HEK293 (cell line): ENCODE results near the gene PC.

Experiments
- CTCF ChIA-PET: fragments of 350-600 bp; formaldehyde crosslinking; extraction: SDS; loops from one replicate; lab custom pipeline; 2021; ENCODE audit warnings: antibody characterized with exemption; lab: Yijun Ruan, JAX
- POLR2A ChIA-PET: fragments of 300-600 bp; formaldehyde crosslinking; extraction: SDS; loops from one replicate; lab custom pipeline; 2020; ENCODE audit warnings: antibody characterized with exemption, inconsistent platforms; lab: Yijun Ruan, JAX
- H3K27ac ChIP-seq: fragments of 200-500 bp; sonication (Bioruptor generic); 2 replicates; pipeline ENCODE4 v1.5.1; 2014; ENCODE audit warnings: low read depth, low read length, control low read depth, inconsistent platforms; ENCODE audit errors: extremely low read depth
- H3K36me3 ChIP-seq, 2 experiments: fragments of 200-500 bp in 1 of 2; sonication (Bioruptor generic) in 1 of 2; 1 replicate in 1 of 2; 2 replicates in 1 of 2; pipeline ENCODE4 v1.5.1; 2014 to 2017; ENCODE audit warnings: inconsistent platforms in 2 of 2, low read length in 2 of 2; ENCODE audit not compliant: control insufficient read depth in 2 of 2, insufficient read depth in 1 of 2
- H3K4me1 ChIP-seq: fragments of 200-500 bp; sonication (Bioruptor generic); 2 replicates; pipeline ENCODE4 v1.5.1; 2014; ENCODE audit warnings: mild to moderate bottlenecking, low read length, inconsistent platforms; ENCODE audit not compliant: control insufficient read depth, insufficient read depth
- H3K4me3 ChIP-seq: 2 replicates; pipeline ENCODE4 v1.5.1; 2011; ENCODE audit warnings: low read depth, mild to moderate bottlenecking, control low read depth, low read length, moderate library complexity
- H3K9me3 ChIP-seq: fragments of 200-500 bp; sonication (Bioruptor generic); 2 replicates; pipeline ENCODE4 v1.5.1; 2014; ENCODE audit warnings: low read depth, low read length, inconsistent platforms; ENCODE audit not compliant: control insufficient read depth, insufficient read depth
- BCL11B ChIP-seq: fragments of 450-650 bp; formaldehyde crosslinking; IDR thresholded peaks from 2 replicates; pipeline ENCODE4 v1.5.1; 2016; ENCODE audit warnings: low read depth, missing biosample characterization, missing genetic modification characterization
- IKZF3 ChIP-seq: fragments of 450-650 bp; IDR thresholded peaks from 2 replicates; pipeline ENCODE4 v1.5.0; 2018; ENCODE audit warnings: missing biosample characterization, mild to moderate bottlenecking, missing genetic modification characterization, moderate library complexity
- KLF1 ChIP-seq: fragments of 450-650 bp; formaldehyde crosslinking; IDR thresholded peaks from 2 replicates; pipeline ENCODE4 v1.5.1; 2016; ENCODE audit warnings: missing biosample characterization, missing genetic modification characterization
- KLF16 ChIP-seq: fragments of 450-650 bp; formaldehyde crosslinking; IDR thresholded peaks from 2 replicates; pipeline ENCODE4 v1.5.1; 2017; ENCODE audit warnings: missing biosample characterization, missing genetic modification characterization
- KLF7 ChIP-seq: fragments of 450-650 bp; formaldehyde crosslinking; IDR thresholded peaks from 2 replicates; pipeline ENCODE4 v1.5.1; 2016; ENCODE audit warnings: missing biosample characterization, missing genetic modification characterization, borderline replicate concordance
- KLF8 ChIP-seq: fragments of 450-650 bp; formaldehyde crosslinking; IDR thresholded peaks from 2 replicates; pipeline ENCODE4 v1.5.1; 2016; ENCODE audit warnings: missing biosample characterization, missing genetic modification characterization
- ZFP37 ChIP-seq: fragments of 450-650 bp; formaldehyde crosslinking; IDR thresholded peaks from 2 replicates; pipeline ENCODE4 v1.5.1; 2016; ENCODE audit warnings: missing biosample characterization, missing genetic modification characterization
- ZNF2 ChIP-seq: fragments of 450-650 bp; formaldehyde crosslinking; IDR thresholded peaks from 2 replicates; pipeline ENCODE4 v1.5.1; 2016; ENCODE audit warnings: missing biosample characterization, missing genetic modification characterization
- ZNF214 ChIP-seq: fragments of 450-650 bp; formaldehyde crosslinking; IDR thresholded peaks from 2 replicates; pipeline ENCODE4 v1.5.1; 2017; ENCODE audit warnings: missing biosample characterization, mild to moderate bottlenecking, missing genetic modification characterization, borderline replicate concordance
- ZNF221 ChIP-seq: fragments of 450-650 bp; formaldehyde crosslinking; IDR thresholded peaks from 2 replicates; pipeline ENCODE4 v1.5.1; 2017; ENCODE audit warnings: missing biosample characterization, missing genetic modification characterization, borderline replicate concordance
- ZNF366 ChIP-seq: fragments of 450-650 bp; formaldehyde crosslinking; conservative IDR thresholded peaks from 2 replicates; pipeline ENCODE4 v1.5.1; 2016; ENCODE audit warnings: missing biosample characterization, missing genetic modification characterization
- ZNF560 ChIP-seq: fragments of 450-650 bp; formaldehyde crosslinking; IDR thresholded peaks from 2 replicates; pipeline ENCODE4 v1.5.1; 2017; ENCODE audit warnings: missing biosample characterization, missing genetic modification characterization, borderline replicate concordance
- ZNF621 ChIP-seq: fragments of 450-650 bp; formaldehyde crosslinking; IDR thresholded peaks from 2 replicates; pipeline ENCODE4 v1.5.1; 2017; ENCODE audit warnings: missing biosample characterization, missing genetic modification characterization
- ZNF747 ChIP-seq: fragments of 450-650 bp; formaldehyde crosslinking; IDR thresholded peaks from 2 replicates; pipeline ENCODE4 v1.5.1; 2016; ENCODE audit warnings: missing biosample characterization, missing genetic modification characterization
- ZNF768 ChIP-seq: fragments of 450-650 bp; formaldehyde crosslinking; IDR thresholded peaks from 2 replicates; pipeline ENCODE4 v1.5.1; 2018; ENCODE audit warnings: missing biosample characterization, mild to moderate bottlenecking, missing genetic modification characterization
- TF ChIP-seq, protein P1 (sequence below): fragments of 450-650 bp; formaldehyde crosslinking; IDR thresholded peaks from 2 replicates; pipeline ENCODE4 v1.5.1; 2016; ENCODE audit warnings: missing biosample characterization, missing genetic modification characterization

The PC gene

DNA sequence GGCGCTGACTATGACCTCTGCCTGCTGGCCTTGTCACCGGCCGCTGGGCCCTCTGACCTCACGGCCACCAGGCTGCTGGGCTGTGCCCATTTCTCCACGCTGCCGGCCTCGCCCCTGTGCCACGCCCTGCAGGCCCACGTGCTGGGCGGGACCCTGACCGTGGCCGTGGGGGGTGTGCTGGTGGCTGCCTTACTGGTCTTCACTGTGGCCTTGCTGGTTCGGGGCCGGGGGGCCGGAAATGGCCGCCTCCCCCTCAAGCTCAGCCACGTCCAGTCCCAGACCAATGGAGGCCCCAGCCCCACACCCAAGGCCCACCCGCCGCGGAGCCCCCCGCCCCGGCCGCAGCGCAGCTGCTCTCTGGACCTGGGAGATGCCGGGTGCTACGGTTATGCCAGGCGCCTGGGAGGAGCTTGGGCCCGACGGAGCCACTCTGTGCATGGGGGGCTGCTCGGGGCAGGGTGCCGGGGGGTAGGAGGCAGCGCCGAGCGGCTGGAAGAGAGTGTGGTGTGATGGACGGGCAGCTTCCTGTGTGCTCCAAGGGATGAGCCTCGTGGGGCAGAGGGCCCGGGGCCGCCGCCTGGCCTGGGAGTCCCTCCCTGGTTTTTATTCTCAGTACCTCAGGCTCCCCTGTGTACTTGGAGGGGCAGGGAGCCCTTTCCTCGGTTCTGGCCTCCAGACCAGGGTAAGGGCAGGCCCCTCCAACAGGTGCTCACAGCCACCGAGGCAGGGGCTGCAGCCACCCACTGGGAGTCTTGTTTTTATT, 98.3 kb downstream of the PC start:
- no peaks in the 10 kb centered on the region for H3K9me3 ChIP-seq
- peak; percentile 79; the same call in 1 of the 2 replicates for TF ChIP-seq KLF8 (tag by site-specific recombination)
- peak; percentile 93 for TF ChIP-seq KLF1 (tag by site-specific recombination)
- TF ChIP-seq ZFP37 (tag by site-specific recombination): no peak
- TF ChIP-seq, all 188 proteins: peak for 2
- POLR2A ChIA-PET: no interaction called here
- Histone ChIP-seq H3K4me1 (no peaks in the 10 kb centered on the region), H3K4me3 (no peak overlapping the region), H3K27ac (no peak overlapping the region), H3K36me3 (peaks cover 0 to 19% of the 10 kb centered on the region in 2 experiments; a peak in 1 of 3 replicates)
- CTCF ChIA-PET: interaction anchor here (0.6 kb wide), 1 partner anchor 165 kb away, joined by 4 read pairs; no protein-coding TSS in a partner anchor

DNA sequence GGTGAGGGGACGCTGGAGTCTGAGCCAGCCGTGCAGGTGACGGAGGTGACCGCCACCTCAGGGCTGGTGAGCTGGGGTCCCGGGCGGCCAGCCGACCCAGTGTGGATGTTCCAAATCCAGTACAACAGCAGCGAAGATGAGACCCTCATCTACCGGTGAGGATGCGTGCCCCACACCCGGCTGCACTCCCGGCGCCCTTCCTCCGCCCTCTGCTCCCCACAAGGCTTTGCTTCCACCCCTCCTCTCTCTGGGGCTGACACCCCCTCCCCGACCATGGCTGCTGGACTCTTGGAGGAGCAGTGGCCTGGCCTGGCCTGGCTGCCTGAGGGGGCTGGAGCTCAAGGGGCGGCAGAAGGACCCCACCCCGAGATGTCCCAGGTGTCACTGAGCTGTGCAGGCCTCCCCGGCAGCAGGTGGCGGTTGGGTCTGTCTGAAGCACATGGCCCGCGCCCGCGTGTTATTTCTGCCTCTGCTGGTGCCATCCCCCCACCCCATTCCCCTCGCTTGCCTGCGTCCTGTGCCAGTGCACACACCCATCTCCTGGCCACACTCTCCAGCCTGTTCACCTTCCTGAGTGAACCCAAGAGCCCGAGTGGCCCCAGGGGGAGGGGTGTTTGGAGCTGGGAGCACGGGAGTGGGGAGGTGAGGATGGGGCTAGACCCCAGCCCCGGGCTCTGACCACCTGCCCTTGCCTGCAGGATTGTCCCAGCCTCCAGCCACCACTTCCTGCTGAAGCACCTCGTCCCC, 99.1 kb downstream of the PC start:
- Histone ChIP-seq H3K4me1 (no peaks in the 10 kb centered on the region), H3K36me3 (peaks cover 0 to 19% of the 10 kb centered on the region in 2 experiments; a peak in 1 of 3 replicates), H3K9me3 (no peaks in the 10 kb centered on the region)
- ChIA-PET POLR2A (no interaction called here), CTCF (interaction anchor here (0.6 to 1.4 kb wide), 2 partner anchors 15 to 164 kb away, joined by 3 to 4 read pairs; partner anchors contain the start of gene RCE1)
- no peak for TF ChIP-seq ZNF560
- no peak for TF ChIP-seq ZNF366 (tag by site-specific recombination)
- TF ChIP-seq BCL11B (tag by site-specific recombination): 0 out of 2 replicates have a peak, but pooled peaks have one; percentile 17
- TF ChIP-seq, protein P1, sequence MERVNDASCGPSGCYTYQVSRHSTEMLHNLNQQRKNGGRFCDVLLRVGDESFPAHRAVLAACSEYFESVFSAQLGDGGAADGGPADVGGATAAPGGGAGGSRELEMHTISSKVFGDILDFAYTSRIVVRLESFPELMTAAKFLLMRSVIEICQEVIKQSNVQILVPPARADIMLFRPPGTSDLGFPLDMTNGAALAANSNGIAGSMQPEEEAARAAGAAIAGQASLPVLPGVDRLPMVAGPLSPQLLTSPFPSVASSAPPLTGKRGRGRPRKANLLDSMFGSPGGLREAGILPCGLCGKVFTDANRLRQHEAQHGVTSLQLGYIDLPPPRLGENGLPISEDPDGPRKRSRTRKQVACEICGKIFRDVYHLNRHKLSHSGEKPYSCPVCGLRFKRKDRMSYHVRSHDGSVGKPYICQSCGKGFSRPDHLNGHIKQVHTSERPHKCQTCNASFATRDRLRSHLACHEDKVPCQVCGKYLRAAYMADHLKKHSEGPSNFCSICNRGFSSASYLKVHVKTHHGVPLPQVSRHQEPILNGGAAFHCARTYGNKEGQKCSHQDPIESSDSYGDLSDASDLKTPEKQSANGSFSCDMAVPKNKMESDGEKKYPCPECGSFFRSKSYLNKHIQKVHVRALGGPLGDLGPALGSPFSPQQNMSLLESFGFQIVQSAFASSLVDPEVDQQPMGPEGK (tag by site-specific recombination): no peak
- no peak for TF ChIP-seq ZNF747 (tag by site-specific recombination)
- TF ChIP-seq IKZF3 (tag by site-specific recombination): no peak
- TF ChIP-seq, all 188 proteins: peak for 1
- H3K4me3 ChIP-seq: no peak overlapping the region
- no peak overlapping the region for H3K27ac ChIP-seq

DNA sequence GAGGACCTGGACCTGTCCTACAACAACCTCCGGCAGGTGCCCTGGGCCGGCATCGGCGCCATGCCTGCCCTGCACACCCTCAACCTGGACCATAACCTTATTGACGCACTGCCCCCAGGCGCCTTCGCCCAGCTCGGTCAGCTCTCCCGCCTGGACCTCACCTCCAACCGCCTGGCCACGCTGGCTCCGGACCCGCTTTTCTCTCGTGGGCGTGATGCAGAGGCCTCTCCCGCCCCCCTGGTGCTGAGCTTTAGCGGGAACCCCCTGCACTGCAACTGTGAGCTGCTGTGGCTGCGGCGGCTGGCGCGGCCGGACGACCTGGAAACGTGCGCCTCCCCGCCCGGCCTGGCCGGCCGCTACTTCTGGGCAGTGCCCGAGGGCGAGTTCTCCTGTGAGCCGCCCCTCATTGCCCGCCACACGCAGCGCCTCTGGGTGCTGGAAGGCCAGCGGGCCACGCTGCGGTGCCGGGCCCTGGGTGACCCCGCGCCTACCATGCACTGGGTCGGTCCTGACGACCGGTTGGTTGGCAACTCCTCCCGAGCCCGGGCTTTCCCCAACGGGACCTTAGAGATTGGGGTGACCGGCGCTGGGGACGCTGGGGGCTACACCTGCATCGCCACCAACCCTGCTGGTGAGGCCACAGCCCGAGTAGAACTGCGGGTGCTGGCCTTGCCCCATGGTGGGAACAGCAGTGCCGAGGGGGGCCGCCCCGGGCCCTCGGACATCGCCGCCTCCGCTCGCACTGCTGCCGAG, 99.8 kb downstream of the PC start:
- H3K36me3 ChIP-seq: peaks cover 0 to 19% of the 10 kb centered on the region in 2 experiments; a peak in 1 of 3 replicates
- H3K4me3 ChIP-seq: no peak overlapping the region
- H3K9me3 ChIP-seq: no peaks in the 10 kb centered on the region
- H3K4me1 ChIP-seq: no peaks in the 10 kb centered on the region
- ChIA-PET POLR2A (interaction anchor here (0.6 to 1.2 kb wide), 2 partner anchors 15 to 1889 kb away, joined by 3 read pairs; partner anchors contain the start of gene RCE1), CTCF (interaction anchor here (1.4 kb wide), 1 partner anchor 15 kb away, joined by 3 read pairs; the partner anchor contains the start of gene RCE1)
- no peak for TF ChIP-seq ZNF621
- TF ChIP-seq ZNF768: no peak
- no peak for TF ChIP-seq ZNF221
- no peak for TF ChIP-seq KLF7 (tag by site-specific recombination)
- no peak for TF ChIP-seq ZNF2 (tag by site-specific recombination)
- TF ChIP-seq ZNF214 (tag by site-specific recombination): no peak
- no peak for TF ChIP-seq KLF16 (tag by site-specific recombination)
- no peak overlapping the region for H3K27ac ChIP-seq
